ENCODE results near the gene WDR54. TPM values are rescaled to one million over a fixed set of nuclear protein-coding genes. Genes with fewer than 3 reads are reported as not detected.

WDR54 gene
- total RNA-seq, 1 experiment from 2014 or later = 41.0 TPM

GRCh38 chr2:74381751-74382150 lies 39.8 kb upstream of the WDR54 start:
- H3F3A ChIP-seq (ENCODE audit: low read length, unreplicated experiment) = no peaks in the 10 kb centered on the region

DNA sequence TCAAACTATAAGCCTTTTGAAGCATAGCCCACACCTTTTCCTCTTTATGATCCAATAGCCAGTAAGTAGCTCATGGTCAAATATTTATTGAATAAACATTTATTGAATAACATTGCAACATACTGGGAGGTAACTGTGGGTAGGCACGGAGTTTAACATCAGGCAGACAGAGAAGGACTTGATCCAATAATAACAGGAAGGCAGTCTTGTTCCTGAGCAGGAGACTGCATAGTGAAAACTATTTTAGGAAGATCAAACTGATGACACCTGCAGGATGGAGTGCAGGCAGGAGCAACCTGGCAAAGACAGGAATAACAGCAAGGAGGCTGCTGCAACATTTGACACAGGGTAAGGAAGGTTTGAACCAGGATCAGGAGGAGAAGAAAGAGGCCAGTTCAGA lies 38.3 kb upstream of the WDR54 start:
- Histone ChIP-seq H3K4me1 (ENCODE audit: insufficient read depth, low read length) (0 out of 2 replicates have a peak, but pooled peaks cover 5% of the 10 kb centered on the region), H2AFZ (ENCODE audit: low read length) (no peak overlapping the region), H3K9me3 (ENCODE audit: low read length) (no peaks in the 10 kb centered on the region), H3K4me2 (ENCODE audit: low read length) (no peak overlapping the region), H3K9ac (ENCODE audit: low read length) (no peak overlapping the region), H3K27me3 (ENCODE audit: low read length) (no peaks in the 10 kb centered on the region), H3K4me3 (ENCODE audit: low read length) (no peak overlapping the region), H3K27ac (ENCODE audit: low read length) (no peak overlapping the region), H3K79me2 (ENCODE audit: low read length) (peaks cover 69% of the 10 kb centered on the region), H3F3A (ENCODE audit: low read length, unreplicated experiment) (no peaks in the 10 kb centered on the region), H3K9me2 (replicated peaks; ENCODE audit: low read length) (no peaks in the 10 kb centered on the region), H4K20me1 (ENCODE audit: low read length) (no peaks in the 10 kb centered on the region), H3K36me3 (ENCODE audit: low read depth, low read length) (peaks cover 3% of the 10 kb centered on the region; the same call in 1 of the 2 replicates)
- ATAC-seq (peak; percentile 84), DNase-seq (peak; percentile 30)
- ChIA-PET POLR2A (ENCODE audit: unreplicated experiment) (no interaction called here), CTCF (no interaction called here)
- intact Hi-C loops (cut with micrococcal nuclease) = loop anchor here (1.0 kb wide), 1 partner anchor 116 kb away; no protein-coding TSS in a partner anchor
- no peak for TF ChIP-seq EZH2phosphoT487 (IDR thresholded peaks at IDR 0.05; ENCODE audit: borderline replicate concordance, low read length)
- TF ChIP-seq, protein P1, sequence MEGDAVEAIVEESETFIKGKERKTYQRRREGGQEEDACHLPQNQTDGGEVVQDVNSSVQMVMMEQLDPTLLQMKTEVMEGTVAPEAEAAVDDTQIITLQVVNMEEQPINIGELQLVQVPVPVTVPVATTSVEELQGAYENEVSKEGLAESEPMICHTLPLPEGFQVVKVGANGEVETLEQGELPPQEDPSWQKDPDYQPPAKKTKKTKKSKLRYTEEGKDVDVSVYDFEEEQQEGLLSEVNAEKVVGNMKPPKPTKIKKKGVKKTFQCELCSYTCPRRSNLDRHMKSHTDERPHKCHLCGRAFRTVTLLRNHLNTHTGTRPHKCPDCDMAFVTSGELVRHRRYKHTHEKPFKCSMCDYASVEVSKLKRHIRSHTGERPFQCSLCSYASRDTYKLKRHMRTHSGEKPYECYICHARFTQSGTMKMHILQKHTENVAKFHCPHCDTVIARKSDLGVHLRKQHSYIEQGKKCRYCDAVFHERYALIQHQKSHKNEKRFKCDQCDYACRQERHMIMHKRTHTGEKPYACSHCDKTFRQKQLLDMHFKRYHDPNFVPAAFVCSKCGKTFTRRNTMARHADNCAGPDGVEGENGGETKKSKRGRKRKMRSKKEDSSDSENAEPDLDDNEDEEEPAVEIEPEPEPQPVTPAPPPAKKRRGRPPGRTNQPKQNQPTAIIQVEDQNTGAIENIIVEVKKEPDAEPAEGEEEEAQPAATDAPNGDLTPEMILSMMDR (conservative IDR thresholded peaks at IDR 0.05; ENCODE audit: low read depth, low read length) = no peak
- no TSS peak for BruUV-seq (replicated peaks)

More at GRCh38 chr2:74381751-74382150, 39.8 kb upstream of the WDR54 start:
- Histone ChIP-seq H3K4me1 (ENCODE audit: insufficient read depth, low read length) (0 out of 2 replicates have a peak, but pooled peaks cover 5% of the 10 kb centered on the region), H4K20me1 (ENCODE audit: low read length) (no peaks in the 10 kb centered on the region), H3K79me2 (ENCODE audit: low read length) (peaks cover 54% of the 10 kb centered on the region), H3K27me3 (ENCODE audit: low read length) (no peaks in the 10 kb centered on the region), H3K9me3 (ENCODE audit: low read length) (no peaks in the 10 kb centered on the region), H3K9me2 (replicated peaks; ENCODE audit: low read length) (no peaks in the 10 kb centered on the region), H3K4me2 (ENCODE audit: low read length) (no peak overlapping the region), H3K9ac (ENCODE audit: low read length) (no peak overlapping the region), H3K27ac (ENCODE audit: low read length) (no peak overlapping the region), H3K36me3 (ENCODE audit: low read depth, low read length) (peaks cover 8% of the 10 kb centered on the region; the same call in 1 of the 2 replicates), H2AFZ (ENCODE audit: low read length) (no peak overlapping the region), H3K4me3 (ENCODE audit: low read length) (no peak overlapping the region)
- POLR2A ChIA-PET (ENCODE audit: unreplicated experiment) = no interaction called here
- no peak for TF ChIP-seq EZH2phosphoT487 (IDR thresholded peaks at IDR 0.05; ENCODE audit: borderline replicate concordance, low read length)
- no TSS peak for BruUV-seq (replicated peaks)
- intact Hi-C loops (cut with micrococcal nuclease) = no loop called here
- no peak for DNase-seq
- CTCF ChIA-PET = no interaction called here
- no peak for ATAC-seq

DNA sequence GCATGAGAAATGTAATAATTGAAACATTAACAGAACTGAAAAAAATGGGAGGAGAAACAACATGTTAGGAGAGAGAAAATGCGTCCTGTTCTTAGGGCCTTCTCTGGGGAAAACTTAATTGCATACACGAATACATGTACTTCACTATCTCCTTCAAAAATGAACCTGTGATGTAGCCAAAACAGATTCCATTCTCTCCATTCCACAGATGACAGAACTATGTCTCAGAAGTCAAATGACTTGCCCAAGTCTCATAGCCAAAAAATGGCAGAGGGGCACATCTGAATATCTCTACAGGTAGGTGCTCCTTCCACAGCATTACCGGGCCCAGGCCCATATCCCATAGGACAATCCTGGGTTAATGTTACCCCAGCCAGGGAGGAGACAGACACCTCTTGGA lies 37.5 kb upstream of the WDR54 start:
- CTCF ChIA-PET = no interaction called here
- no peak overlapping the region for H3K4me2 ChIP-seq (ENCODE audit: low read length)
- DNase-seq = no peak
- intact Hi-C loops (cut with micrococcal nuclease) = no loop called here
- no peaks in the 10 kb centered on the region for H3F3A ChIP-seq (ENCODE audit: low read length, unreplicated experiment)
- no peak overlapping the region for H2AFZ ChIP-seq (ENCODE audit: low read length)
- H3K36me3 ChIP-seq (ENCODE audit: low read depth, low read length) = peaks cover 3% of the 10 kb centered on the region; the same call in 1 of the 2 replicates
- no peak overlapping the region for H3K27ac ChIP-seq (ENCODE audit: low read length)
- H4K20me1 ChIP-seq (ENCODE audit: low read length) = no peaks in the 10 kb centered on the region
- peaks cover 77% of the 10 kb centered on the region for H3K79me2 ChIP-seq (ENCODE audit: low read length)
- H3K9me2 ChIP-seq (replicated peaks; ENCODE audit: low read length) = no peaks in the 10 kb centered on the region
- H3K27me3 ChIP-seq (ENCODE audit: low read length) = no peaks in the 10 kb centered on the region
- no TSS peak for BruUV-seq (replicated peaks)
- H3K9ac ChIP-seq (ENCODE audit: low read length) = no peak overlapping the region
- TF ChIP-seq, protein P1 (conservative IDR thresholded peaks at IDR 0.05; ENCODE audit: low read depth, low read length) = no peak
- TF ChIP-seq EZH2 (IDR thresholded peaks at IDR 0.05; ENCODE audit: low read length, unreplicated experiment) = no peak
- POLR2A ChIA-PET (ENCODE audit: unreplicated experiment) = no interaction called here
- no peak overlapping the region for H3K4me3 ChIP-seq (ENCODE audit: low read length)
- ATAC-seq = no peak
- H3K9me3 ChIP-seq (ENCODE audit: low read length) = no peaks in the 10 kb centered on the region
- H3K4me1 ChIP-seq (ENCODE audit: insufficient read depth, low read length) = 0 out of 2 replicates have a peak, but pooled peaks cover 5% of the 10 kb centered on the region
